K562 (cell line): ENCODE results near the gene HYAL3. TPM values are rescaled to one million over a fixed set of nuclear protein-coding genes. Genes with fewer than 3 reads are reported as not detected.
A peak's percentile ranks its signal among the peaks of the same experiment; 100 is the strongest.

Source experiments
- ATAC-seq: fragments of 200-7000 bp; cut with Tn5 transposase; 3 replicates; pipeline ENCODE4 v1.9.1; 2020; ENCODE audit warnings: moderate library complexity
- BruUV-seq: library from RNA; stranded (reverse); fragments of 400-500 nt; replicated peaks from 2 replicates; lab custom pipeline; 2021; lab: Mats Ljungman, UMichigan
- CTCF ChIA-PET: fragments of 300-600 bp; formaldehyde crosslinking; extraction: SDS; loops from one replicate; lab custom pipeline; 2021; ENCODE audit warnings: low intra/inter-chr PET ratio; lab: Yijun Ruan, JAX
- POLR2A ChIA-PET: fragments of 300-600, 350-650 bp; sonication (Branson Sonifier 250); formaldehyde crosslinking; extraction: SDS; loops from one replicate; lab custom pipeline; 2021; ENCODE audit warnings: antibody characterized with exemption, inconsistent platforms; lab: Yijun Ruan, JAX
- DNase-seq, 4 experiments: peaks; one replicate each; pipeline versions ENCODE4 v3.0.0 to v3.0.0-alpha.2; 2011 to 2018; ENCODE audit warnings: low spot score in 3 of 4, mixed read lengths in 3 of 4; ENCODE audit errors: extremely low read depth in 1 of 4
- FAIRE-seq: peaks from 2 replicates; lab custom pipeline; 2011; peaks lifted over from hg19 to GRCh38; lab: Jason Lieb, UNC
- H2AFZ ChIP-seq: 2 replicates; pipeline ENCODE4 v1.6.0; 2011; ENCODE audit warnings: low read depth, low read length, control low read depth, inconsistent platforms
- H3K27ac ChIP-seq: fragments of 200-600 bp; 3 replicates; pipeline ENCODE4 v1.8.0; 2011; ENCODE audit warnings: low read depth, mild to moderate bottlenecking, control low read depth, inconsistent platforms, low read length, moderate library complexity, mixed read lengths; ENCODE audit errors: extremely low read depth
- H3K27me3 ChIP-seq, 2 experiments: fragments of 300-600 bp in 1 of 2; 2 replicates in 1 of 2; 3 replicates in 1 of 2; pipeline versions ENCODE4 v1.6.0 to v1.8.0; 2011; ENCODE audit warnings: inconsistent platforms in 2 of 2, low read length in 2 of 2, mild to moderate bottlenecking in 1 of 2, mixed read lengths in 1 of 2, moderate library complexity in 1 of 2; ENCODE audit not compliant: control insufficient read depth in 2 of 2, insufficient read depth in 2 of 2
- H3K36me3 ChIP-seq: fragments of 300-600 bp; 3 replicates; pipeline ENCODE4 v1.8.0; 2011; ENCODE audit warnings: mild to moderate bottlenecking, low read length, inconsistent platforms; ENCODE audit not compliant: control insufficient read depth, insufficient read depth
- H3K4me1 ChIP-seq, 2 experiments: fragments of 200-600 bp in 1 of 2; replicated peaks in 1 of 2; 2 replicates in 1 of 2; 3 replicates in 1 of 2; pipeline versions ENCODE4 v1.5.1 to v1.8.0; 2011; ENCODE audit warnings: inconsistent platforms in 2 of 2, low read length in 2 of 2, mild to moderate bottlenecking in 1 of 2, mixed read lengths in 1 of 2, moderate library complexity in 1 of 2; ENCODE audit not compliant: control insufficient read depth in 2 of 2, insufficient read depth in 2 of 2
- H3K4me2 ChIP-seq: 2 replicates; pipeline ENCODE4 v1.6.1; 2011; ENCODE audit warnings: low read length, control low read depth, inconsistent platforms, mixed read lengths; ENCODE audit not compliant: insufficient read depth
- H3K4me3 ChIP-seq: fragments of 200-600 bp; sonication (generic), shearing (Covaris generic); 2 replicates; pipeline ENCODE4 v1.5.1; 2016; ENCODE audit warnings: control low read depth, inconsistent platforms
- H3K79me2 ChIP-seq: fragments of 200-600 bp; 3 replicates; pipeline ENCODE4 v1.8.0; 2011; ENCODE audit warnings: low read length, inconsistent platforms; ENCODE audit not compliant: control insufficient read depth, insufficient read depth
- H3K9ac ChIP-seq, 2 experiments: 2 replicates each; pipeline versions ENCODE4 v1.6.0 to v1.6.1; 2011; ENCODE audit warnings: low read depth in 2 of 2, low read length in 2 of 2, control low read depth in 1 of 2, inconsistent platforms in 1 of 2, mild to moderate bottlenecking in 1 of 2, mixed read lengths in 1 of 2; ENCODE audit not compliant: insufficient read depth in 1 of 2
- H3K9me1 ChIP-seq: one replicate; pipeline ENCODE4 v1.6.0; 2011; ENCODE audit warnings: inconsistent platforms, mild to moderate bottlenecking, low read length, moderate library complexity; ENCODE audit not compliant: control insufficient read depth, insufficient read depth
- H3K9me3 ChIP-seq: replicated peaks from 2 replicates; pipeline ENCODE4 v1.5.1; 2011; ENCODE audit warnings: low read depth, low read length, inconsistent platforms; ENCODE audit not compliant: control insufficient read depth, insufficient read depth
- H4K20me1 ChIP-seq: replicated peaks from 2 replicates; pipeline ENCODE4 v1.6.1; 2011; ENCODE audit warnings: low read length, inconsistent platforms, mixed read lengths; ENCODE audit not compliant: control insufficient read depth, insufficient read depth
- AFF4 ChIP-seq: sonication (generic); formaldehyde crosslinking; IDR thresholded peaks from 2 replicates; pipeline ENCODE4 v1.8.0; 2023; ENCODE audit warnings: mild to moderate bottlenecking, missing genetic modification reagents
- EWSR1 ChIP-seq: fragments of 450-650 bp; IDR thresholded peaks from 2 replicates; pipeline ENCODE4 v1.6.1; 2018; ENCODE audit warnings: borderline replicate concordance, mild to moderate bottlenecking, low read depth, moderate library complexity; ENCODE audit not compliant: partially characterized antibody
- GTF3C2 ChIP-seq: IDR thresholded peaks from 3 replicates; pipeline ENCODE4 v1.6.1; 2011; ENCODE audit warnings: borderline replicate concordance, mild to moderate bottlenecking, moderate library complexity; ENCODE audit not compliant: insufficient read length; ENCODE audit errors: extremely low read depth
- HMGN3 ChIP-seq: IDR thresholded peaks from 2 replicates; pipeline ENCODE4 v1.6.1; 2011; ENCODE audit warnings: borderline replicate concordance, low read depth, mild to moderate bottlenecking, mixed read lengths, low read length; ENCODE audit not compliant: insufficient read length; ENCODE audit errors: extremely low read depth
- JUND ChIP-seq, 2 experiments: IDR thresholded peaks; 2 replicates in 1 of 2; 3 replicates in 1 of 2; pipeline ENCODE4 v1.6.1; 2011; ENCODE audit warnings: borderline replicate concordance in 2 of 2, low read depth in 2 of 2, low read length in 2 of 2, improper control_type of control experiment in 1 of 2, missing biosample characterization in 1 of 2, missing genetic modification characterization in 1 of 2, missing genetic modification reagents in 1 of 2
- LEF1 ChIP-seq: fragments of 450-650 bp; IDR thresholded peaks from 2 replicates; pipeline ENCODE4 v1.6.1; 2016; ENCODE audit warnings: mild to moderate bottlenecking
- SMARCB1 ChIP-seq: IDR thresholded peaks from 2 replicates; pipeline ENCODE4 v1.6.1; 2011; ENCODE audit warnings: improper control_type of control experiment, low read depth; ENCODE audit not compliant: insufficient read length
- ZNF766 ChIP-seq: fragments of 200-800 bp; sonication (Bioruptor generic); conservative IDR thresholded peaks from 2 replicates; pipeline ENCODE4 v1.6.1; 2016; ENCODE audit warnings: missing genetic modification characterization, missing compliant biosample characterization
- WGBS: fragments of 100-300 bp; shearing (Covaris generic); methylation state at CpG from one replicate; pipeline ENCODE4 v1.1.6; 2016; ENCODE audit warnings: low coverage, mixed read lengths; ENCODE audit not compliant: insufficient coverage; ENCODE audit errors: missing lambda C conversion rate; 5-methylcytosine and 5-hydroxymethylcytosine counted together
- in situ Hi-C: fragments of 300-500 bp; cut with MboI; formaldehyde crosslinking; loops from 4 replicates; pipeline ENCODE4 v1.15.0; 2018; ENCODE audit warnings: inconsistent platforms, mixed read lengths
- intact Hi-C: fragments of 100-400 bp; cut with micrococcal nuclease; formaldehyde crosslinking; loops from 2 replicates; pipeline ENCODE4 v1.14.2; 2022
- polyA plus RNA-seq, 8 experiments: library from polyadenylated mRNA; depleted of rRNA in 4 of 8; stranded (reverse) in 5 of 8; unstranded in 3 of 8; fragments of >200 nt; fragmentation: Nextera tagmentation in 2 of 8; fragmentation: Illumina TruSeq in 1 of 8; extraction: Ambion mirVana in 2 of 8; extraction: Trizol in 1 of 8; gene quantifications; 2 replicates each; pipeline versions ENCODE4 v1.2.1 to v1.2.3, GENCODE V29; 2011 to 2014; ENCODE audit warnings: inconsistent platforms in 1 of 8, missing spikeins in 1 of 8
- total RNA-seq, 7 experiments: library from RNA; depleted of rRNA in 6 of 7; stranded (reverse); fragments of >200 nt in 6 of 7; fragmentation: Illumina TruSeq in 2 of 7; extraction: Trizol in 2 of 7; gene quantifications; 2 replicates each; pipeline versions ENCODE4 v1.2.1 to v1.2.3, GENCODE V29; 2011 to 2021; ENCODE audit warnings: low replicate concordance in 1 of 7
- TF ChIP-seq, protein P1 (sequence below): sonication (generic); formaldehyde crosslinking; IDR thresholded peaks from 2 replicates; pipeline ENCODE4 v1.9.0; 2022; ENCODE audit warnings: mild to moderate bottlenecking, missing genetic modification reagents

The HYAL3 gene
- total and polyA plus RNA-seq, 9 of the 15 experiments (the other 6 are each of a cell fraction or from before 2014, with no cell fraction given), result 0.38 to 9.1 (median 6.8) TPM

DNA sequence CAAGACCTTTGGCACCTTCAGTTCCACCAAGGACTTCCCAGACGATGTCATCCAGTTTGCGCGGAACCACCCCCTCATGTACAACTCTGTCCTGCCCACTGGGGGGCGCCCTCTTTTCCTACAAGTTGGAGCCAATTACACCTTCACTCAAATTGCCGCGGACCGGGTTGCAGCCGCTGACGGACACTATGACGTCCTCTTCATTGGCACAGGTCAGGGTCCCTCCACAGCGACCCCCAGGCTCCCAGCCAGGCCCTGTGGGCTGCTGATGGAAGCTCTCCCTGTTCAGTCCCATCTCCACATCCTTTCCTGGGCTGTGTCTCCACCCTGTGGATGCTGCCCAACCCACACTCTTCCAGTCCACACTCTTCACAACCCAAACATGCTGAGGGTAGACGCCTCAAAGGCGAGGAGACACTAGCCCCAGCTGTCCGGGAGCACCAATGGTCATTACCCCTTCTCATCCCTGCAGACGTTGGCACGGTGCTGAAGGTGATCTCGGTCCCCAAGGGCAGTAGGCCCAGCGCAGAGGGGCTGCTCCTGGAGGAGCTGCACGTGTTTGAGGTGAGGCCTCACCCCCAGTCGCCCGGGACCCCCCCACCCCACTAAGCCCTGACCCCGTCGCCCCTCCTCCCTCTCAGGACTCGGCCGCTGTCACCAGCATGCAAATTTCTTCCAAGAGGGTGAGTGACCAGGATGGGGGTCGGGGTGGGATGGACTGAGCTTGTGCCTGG is 24.7 kb downstream of the HYAL3 start:
- H3K4me3 ChIP-seq, result no peak overlapping the region
- H3K9me3 ChIP-seq, result no peaks in the 10 kb centered on the region
- peak overlapping the region; percentile 43 for H3K4me2 ChIP-seq
- CTCF ChIA-PET, result interaction anchor here (0.6 to 4.1 kb wide), 5 partner anchors 15 to 80 kb away, joined by 3 to 37 read pairs (median 6); no protein-coding TSS in a partner anchor
- H3K36me3 ChIP-seq, result no peaks in the 10 kb centered on the region
- H3K27ac ChIP-seq, result no peak overlapping the region
- FAIRE-seq (peak; percentile 69), ATAC-seq (peak; percentile 81), DNase-seq (peak; percentile 65 to 84 (median 67))
- no peaks in the 10 kb centered on the region for H3K79me2 ChIP-seq
- no peaks in the 10 kb centered on the region; the same call in 1 of the 2 replicates for H4K20me1 ChIP-seq
- H3K4me1 ChIP-seq, result peaks cover 4 to 53% of the 10 kb centered on the region in 2 experiments; a peak in 3 of 5 replicates
- 0 out of 4 replicates have a peak overlapping the region, but pooled peaks of 1 of the 2 experiments have one; percentile 23 for H3K9ac ChIP-seq
- peak overlapping the region; percentile 42; the same call in 1 of the 2 replicates for H2AFZ ChIP-seq
- in situ Hi-C loops (loop anchor here (5.0 kb wide), 2 partner anchors 47 to 82 kb away; partner anchors contain the start of gene GNAT1), intact Hi-C loops (loop anchor here (1.0 to 5.0 kb wide), 2 partner anchors 50 to 152 kb away; no protein-coding TSS in a partner anchor)
- no peaks in the 10 kb centered on the region for H3K27me3 ChIP-seq
- BruUV-seq, result no TSS peak
- WGBS, result 11% methylated on average over 14 of the region's 26 CpGs
- no peaks in the 10 kb centered on the region for H3K9me1 ChIP-seq
- POLR2A ChIA-PET, result interaction anchor here (1.0 kb wide), 1 partner anchor 39 kb away, joined by 3 read pairs; no protein-coding TSS in a partner anchor
- TF ChIP-seq SMARCB1 (no peak), AFF4 (CRISPR knock-in tag) (no peak), ZNF766 (CRISPR knock-in tag) (no peak), GTF3C2 (no peak), EWSR1 (no peak), LEF1 (no peak), HMGN3 (no peak), JUND (IDR thresholded peaks at IDR 0.05; ENCODE audit: borderline replicate concordance, low read depth, low read length) (peak; percentile 31; the same call in 1 of the 2 replicates), JUND (tag; IDR thresholded peaks at IDR 0.05; ENCODE audit: borderline replicate concordance, low read depth, low read length) (no peak)
- TF ChIP-seq, protein P1, sequence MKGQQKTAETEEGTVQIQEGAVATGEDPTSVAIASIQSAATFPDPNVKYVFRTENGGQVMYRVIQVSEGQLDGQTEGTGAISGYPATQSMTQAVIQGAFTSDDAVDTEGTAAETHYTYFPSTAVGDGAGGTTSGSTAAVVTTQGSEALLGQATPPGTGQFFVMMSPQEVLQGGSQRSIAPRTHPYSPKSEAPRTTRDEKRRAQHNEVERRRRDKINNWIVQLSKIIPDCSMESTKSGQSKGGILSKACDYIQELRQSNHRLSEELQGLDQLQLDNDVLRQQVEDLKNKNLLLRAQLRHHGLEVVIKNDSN (CRISPR knock-in tag), result no peak
